ENCODE data around the gene RNF166.

RNF166 gene

GRCh38 chr16:88661468-88661867, 44.7 kb downstream of the RNF166 start:
- H3K4me3 ChIP-seq (ENCODE audit: low read length), result no peak overlapping the region
- no peak for TF ChIP-seq ZNF274 (IDR thresholded peaks at IDR 0.05; ENCODE audit: low read depth, low read length)

GRCh38 chr16:88659160-88659559, 47.0 kb downstream of the RNF166 start:
- no peak for TF ChIP-seq ZNF274 (IDR thresholded peaks at IDR 0.05; ENCODE audit: low read depth, low read length)
- H3K4me3 ChIP-seq (ENCODE audit: low read length), result no peak overlapping the region

GRCh38 chr16:88658714-88659113, 47.5 kb downstream of the RNF166 start:
- H3K4me3 ChIP-seq (ENCODE audit: low read length), result no peak overlapping the region
- no peak for TF ChIP-seq ZNF274 (IDR thresholded peaks at IDR 0.05; ENCODE audit: low read depth, low read length)

GRCh38 chr16:88657371-88657770, 48.8 kb downstream of the RNF166 start:
- H3K4me3 ChIP-seq (ENCODE audit: low read length), result no peak overlapping the region
- TF ChIP-seq ZNF274 (IDR thresholded peaks at IDR 0.05; ENCODE audit: low read depth, low read length), result no peak

- no peak overlapping the region for H3K4me3 ChIP-seq (ENCODE audit: low read length)
- TF ChIP-seq ZNF274 (IDR thresholded peaks at IDR 0.05; ENCODE audit: low read depth, low read length), result no peak
Observed at GRCh38 chr16:88656291-88656980, 49.8 kb downstream of the RNF166 start.

GRCh38 chr16:88655733-88656281, 50.4 kb downstream of the RNF166 start:
- H3K4me3 ChIP-seq (ENCODE audit: low read length), result no peak overlapping the region
- TF ChIP-seq ZNF274 (IDR thresholded peaks at IDR 0.05; ENCODE audit: low read depth, low read length), result no peak

- no peak for TF ChIP-seq ZNF274 (IDR thresholded peaks at IDR 0.05; ENCODE audit: low read depth, low read length)
- H3K4me3 ChIP-seq (ENCODE audit: low read length), result no peak overlapping the region
Observed at GRCh38 chr16:88655053-88655732, 51.0 kb downstream of the RNF166 start.

GRCh38 chr16:88654363-88655052, 51.7 kb downstream of the RNF166 start:
- TF ChIP-seq ZNF274 (IDR thresholded peaks at IDR 0.05; ENCODE audit: low read depth, low read length), result no peak
- H3K4me3 ChIP-seq (ENCODE audit: low read length), result no peak overlapping the region

GRCh38 chr16:88653596-88654362, 52.4 kb downstream of the RNF166 start:
- no peak overlapping the region for H3K4me3 ChIP-seq (ENCODE audit: low read length)
- no peak for TF ChIP-seq ZNF274 (IDR thresholded peaks at IDR 0.05; ENCODE audit: low read depth, low read length)

GRCh38 chr16:88653101-88653500, 53.1 kb downstream of the RNF166 start:
- no peak for TF ChIP-seq ZNF274 (IDR thresholded peaks at IDR 0.05; ENCODE audit: low read depth, low read length)

GRCh38 chr16:88652762-88653063, 53.5 kb downstream of the RNF166 start:
- H3K4me3 ChIP-seq (ENCODE audit: low read length), result no peak overlapping the region
- TF ChIP-seq ZNF274 (IDR thresholded peaks at IDR 0.05; ENCODE audit: low read depth, low read length), result no peak

More at GRCh38 chr16:88653101-88653500, 53.1 kb downstream of the RNF166 start:
- H3K4me3 ChIP-seq (ENCODE audit: low read length), result no peak overlapping the region

GRCh38 chr16:88651989-88652761, 54.0 kb downstream of the RNF166 start:
- H3K4me3 ChIP-seq (ENCODE audit: low read length), result peak overlapping the region; percentile 34; the same call in 1 of the 2 replicates
- no peak for TF ChIP-seq ZNF274 (IDR thresholded peaks at IDR 0.05; ENCODE audit: low read depth, low read length)

GRCh38 chr16:88651276-88651988, 54.8 kb downstream of the RNF166 start:
- H3K4me3 ChIP-seq (ENCODE audit: low read length), result peak overlapping the region; percentile 58; the same call in 1 of the 2 replicates
- TF ChIP-seq ZNF274 (IDR thresholded peaks at IDR 0.05; ENCODE audit: low read depth, low read length), result no peak

Data from GM08714 (cell line).